ENCODE data around the gene SPG11.

DNA sequence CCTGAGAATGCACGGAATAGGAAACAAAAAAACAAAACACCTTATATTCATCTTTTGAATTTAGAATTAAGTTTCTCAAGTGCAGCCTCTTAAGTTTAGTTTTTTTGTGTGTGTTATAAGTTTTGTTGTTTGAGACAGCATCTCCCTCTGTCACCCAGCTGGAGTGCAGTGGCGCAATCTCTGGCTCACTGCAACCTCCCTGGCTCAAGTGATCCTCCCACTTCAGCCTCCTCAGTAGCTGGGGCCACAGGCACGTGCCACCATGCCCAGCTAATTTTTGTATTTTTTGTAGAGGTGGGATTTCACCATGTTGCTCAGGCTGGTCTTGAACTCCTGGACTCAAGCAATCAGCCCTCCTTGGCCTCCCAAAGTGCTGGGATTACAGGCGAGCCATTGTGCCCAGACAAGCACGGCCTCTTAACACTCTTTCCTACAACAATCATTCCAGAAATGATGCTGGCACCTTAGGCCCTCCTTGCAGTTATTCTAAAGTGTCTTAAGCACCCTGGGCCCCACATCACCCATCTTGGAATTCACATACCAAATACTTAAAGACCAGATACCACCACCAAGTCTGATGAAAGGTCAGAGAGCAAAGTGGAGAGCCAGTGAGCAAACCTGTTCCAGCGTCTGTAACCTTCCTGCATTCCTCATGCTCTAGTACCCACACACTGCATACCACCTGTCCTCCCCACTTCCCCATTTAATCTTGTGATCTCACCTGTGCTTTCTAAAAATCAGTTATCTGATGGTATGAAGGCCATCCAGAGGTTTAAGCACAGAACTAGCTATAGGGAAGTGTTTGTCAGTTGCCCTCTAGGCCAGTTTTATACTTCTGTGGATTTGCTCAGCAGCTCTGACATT is 6.9 kb upstream of the SPG11 start:
- no peak for TF ChIP-seq EZH2 (IDR thresholded peaks at IDR 0.05; ENCODE audit: insufficient read depth, poor library complexity, severe bottlenecking)
- no peak for TF ChIP-seq EZH2phosphoT487 (IDR thresholded peaks at IDR 0.05; ENCODE audit: insufficient read depth, low read depth)

All from GM23248 (cell line).